Epithelial cell of esophagus (primary cell): Measurements from ENCODE around the gene TNFSF4.
A peak's percentile ranks its signal among the peaks of the same experiment; 100 is the strongest.

Experiments
- DNase-seq: peaks from one replicate; pipeline ENCODE4 v3.0.0; 2010; ENCODE audit warnings: low read depth
- H3K4me3 ChIP-seq: 2 replicates; pipeline ENCODE4 v1.5.1; 2011; ENCODE audit warnings: mild to moderate bottlenecking, low read length, control low read depth
- TF ChIP-seq, protein P1 (sequence below): IDR thresholded peaks from 2 replicates; pipeline ENCODE4 v1.5.1; 2011; ENCODE audit warnings: low read depth, mild to moderate bottlenecking, low read length, control low read depth, inconsistent platforms; ENCODE audit not compliant: insufficient read depth; ENCODE audit errors: missing control alignments

The TNFSF4 gene

GRCh38 chr1:173210283-173210682 lies 3.2 kb upstream of the TNFSF4 start:
- no peak overlapping the region for H3K4me3 ChIP-seq
- TF ChIP-seq, protein P1, sequence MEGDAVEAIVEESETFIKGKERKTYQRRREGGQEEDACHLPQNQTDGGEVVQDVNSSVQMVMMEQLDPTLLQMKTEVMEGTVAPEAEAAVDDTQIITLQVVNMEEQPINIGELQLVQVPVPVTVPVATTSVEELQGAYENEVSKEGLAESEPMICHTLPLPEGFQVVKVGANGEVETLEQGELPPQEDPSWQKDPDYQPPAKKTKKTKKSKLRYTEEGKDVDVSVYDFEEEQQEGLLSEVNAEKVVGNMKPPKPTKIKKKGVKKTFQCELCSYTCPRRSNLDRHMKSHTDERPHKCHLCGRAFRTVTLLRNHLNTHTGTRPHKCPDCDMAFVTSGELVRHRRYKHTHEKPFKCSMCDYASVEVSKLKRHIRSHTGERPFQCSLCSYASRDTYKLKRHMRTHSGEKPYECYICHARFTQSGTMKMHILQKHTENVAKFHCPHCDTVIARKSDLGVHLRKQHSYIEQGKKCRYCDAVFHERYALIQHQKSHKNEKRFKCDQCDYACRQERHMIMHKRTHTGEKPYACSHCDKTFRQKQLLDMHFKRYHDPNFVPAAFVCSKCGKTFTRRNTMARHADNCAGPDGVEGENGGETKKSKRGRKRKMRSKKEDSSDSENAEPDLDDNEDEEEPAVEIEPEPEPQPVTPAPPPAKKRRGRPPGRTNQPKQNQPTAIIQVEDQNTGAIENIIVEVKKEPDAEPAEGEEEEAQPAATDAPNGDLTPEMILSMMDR, result no peak
- no peak for DNase-seq

GRCh38 chr1:173208868-173209267 lies 1.7 kb upstream of the TNFSF4 start:
- no peak overlapping the region for H3K4me3 ChIP-seq
- TF ChIP-seq, protein P1, result no peak
- no peak for DNase-seq

DNA sequence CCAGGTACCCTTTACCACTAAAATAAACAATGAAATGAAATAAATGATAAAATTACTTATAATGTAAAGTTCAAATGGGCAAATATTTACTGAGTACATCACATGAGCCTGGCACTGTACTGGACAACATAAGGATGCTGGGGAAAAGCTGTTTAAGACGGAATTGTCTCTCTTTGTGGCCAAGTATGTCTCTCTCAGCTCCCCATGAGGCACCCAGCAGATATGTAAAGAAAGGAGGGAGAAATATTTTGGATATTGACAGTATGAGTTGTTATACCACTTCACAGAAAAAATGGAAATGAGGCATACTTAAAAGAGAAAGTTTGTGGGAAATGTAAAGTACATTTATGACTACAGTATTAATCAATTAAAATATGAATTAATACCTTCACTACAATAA lies 1.0 kb upstream of the TNFSF4 start:
- TF ChIP-seq, protein P1, result no peak
- no peak for DNase-seq

DNA sequence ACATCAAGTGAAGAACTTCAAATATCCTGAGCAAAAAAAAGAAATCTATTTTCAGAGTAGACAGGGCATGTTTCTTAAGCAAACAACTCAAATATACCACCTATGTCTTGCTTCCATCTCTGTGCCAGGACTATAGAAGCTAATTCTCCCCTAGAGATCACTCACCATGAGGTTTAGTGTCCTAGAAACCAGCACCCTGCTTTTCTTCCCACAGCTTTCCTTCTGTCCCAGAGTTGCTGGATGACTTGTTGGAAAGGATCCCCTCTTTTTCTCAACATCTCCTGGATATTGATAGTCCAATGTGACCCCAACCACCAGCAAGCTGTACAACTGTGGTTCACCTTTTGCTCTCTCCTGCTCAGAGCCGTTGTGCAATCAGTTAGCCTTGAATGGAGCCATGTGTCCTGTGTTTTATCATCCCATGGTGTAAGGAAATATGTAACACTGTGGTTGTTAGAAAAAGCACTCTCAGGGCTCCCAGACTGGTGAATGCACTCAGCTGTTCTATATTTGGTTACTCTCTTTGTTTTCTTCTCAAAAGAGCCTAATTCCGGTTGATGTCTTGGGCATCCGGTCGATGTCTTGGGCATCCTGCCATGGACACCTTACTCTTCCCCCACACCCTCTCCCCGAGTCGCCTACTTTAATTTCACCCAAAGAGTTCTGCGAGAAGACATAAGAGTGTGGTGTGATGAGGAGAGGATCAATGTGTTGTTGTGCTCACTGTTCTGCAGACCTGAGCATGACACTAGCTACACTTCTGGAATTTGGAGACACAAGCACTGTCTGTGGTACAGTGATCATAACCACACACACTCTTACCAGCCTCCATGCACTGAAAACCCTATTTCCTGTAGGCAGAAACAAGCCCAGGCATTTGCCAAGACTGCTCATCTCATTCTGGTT lies 1.7 kb downstream of the TNFSF4 start:
- DNase-seq, result peak; percentile 48
- TF ChIP-seq, protein P1, result no peak
- no peak overlapping the region for H3K4me3 ChIP-seq

More for the DNA sequence above, 1.0 kb upstream of the TNFSF4 start:
- H3K4me3 ChIP-seq, result no peak overlapping the region

DNA sequence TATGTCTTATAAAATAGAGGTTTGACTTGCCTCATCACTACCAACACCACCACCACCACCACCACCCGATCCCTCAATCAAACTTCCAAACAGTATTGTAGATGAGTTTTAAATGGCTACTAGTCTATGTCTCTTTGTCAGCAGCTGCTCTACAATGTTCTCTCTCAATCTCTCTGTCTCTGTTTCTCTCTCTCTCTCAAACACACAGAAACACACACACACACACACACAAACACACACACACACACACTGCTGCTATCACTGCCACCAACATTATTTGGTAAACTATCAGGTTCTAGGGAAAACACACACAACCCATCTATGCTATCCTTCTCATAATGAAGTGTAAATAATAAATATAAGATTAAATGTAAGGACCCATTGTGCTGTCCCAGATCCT lies 2.4 kb downstream of the TNFSF4 start:
- no peak for DNase-seq
- no peak overlapping the region for H3K4me3 ChIP-seq
- TF ChIP-seq, protein P1, result no peak

DNA sequence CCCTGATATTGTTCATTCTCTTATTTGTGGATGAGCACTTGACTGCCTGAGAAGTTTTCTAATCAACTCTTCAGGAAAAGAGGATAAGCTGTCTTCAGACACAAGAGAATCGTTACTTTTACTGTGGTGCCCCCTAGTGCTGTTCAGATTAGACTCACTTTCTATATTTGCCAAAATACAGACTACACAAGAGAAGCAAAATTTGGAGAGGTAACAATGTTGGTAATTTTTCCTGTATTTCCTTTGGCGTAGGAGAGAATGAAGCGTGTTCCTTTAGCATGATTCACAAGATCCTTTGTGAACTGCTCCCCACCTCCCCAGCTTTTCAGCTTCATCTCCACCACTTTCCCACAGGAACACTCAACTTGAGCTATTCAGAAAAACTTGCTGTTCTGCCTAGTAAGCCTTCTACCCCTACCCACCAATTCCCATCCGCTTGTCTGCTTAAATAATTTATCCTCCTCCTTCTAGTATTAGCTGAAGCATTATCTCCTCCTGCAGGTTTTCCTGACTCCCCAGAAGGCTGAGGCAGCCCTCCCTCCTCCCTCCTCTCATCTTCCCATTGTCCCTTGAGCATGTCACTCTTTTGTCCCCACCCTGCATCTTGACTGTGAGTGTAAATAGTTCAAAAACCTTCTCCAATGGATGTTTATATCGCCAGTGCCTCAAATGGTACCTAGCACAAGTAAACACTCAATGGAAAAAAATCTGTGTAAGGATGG lies 4.5 kb downstream of the TNFSF4 start:
- no peak overlapping the region for H3K4me3 ChIP-seq
- DNase-seq, result peak; percentile 75
- TF ChIP-seq, protein P1, result peak; percentile 65
